Mesenchymal stem cell (in vitro differentiated cells and primary cell): ENCODE data around the gene PRKD1.

ENCODE experiments used
- DNase-seq: peaks from one replicate; pipeline ENCODE4 v3.0.0-alpha.2; 2013
- H2AFZ ChIP-seq: one replicate; pipeline ENCODE4 v1.6.1; 2013; ENCODE audit warnings: low read depth, mild to moderate bottlenecking, control low read depth, inconsistent platforms, low read length, moderate library complexity
- H2AK5ac ChIP-seq: 2 replicates; pipeline ENCODE4 v1.6.1; 2013; ENCODE audit warnings: low read length, moderate library complexity, mild to moderate bottlenecking, inconsistent platforms; ENCODE audit not compliant: severe bottlenecking
- H2BK120ac ChIP-seq: one replicate; pipeline ENCODE4 v1.6.1; 2013; ENCODE audit warnings: low read depth, mild to moderate bottlenecking, inconsistent platforms, low read length, moderate library complexity
- H2BK12ac ChIP-seq, 2 experiments: one replicate each; pipeline ENCODE4 v1.6.1; 2013; ENCODE audit warnings: inconsistent platforms in 2 of 2, low read length in 2 of 2, mild to moderate bottlenecking in 2 of 2, moderate library complexity in 2 of 2, control low read depth in 1 of 2
- H2BK15ac ChIP-seq: one replicate; pipeline ENCODE4 v1.6.1; 2013; ENCODE audit warnings: mild to moderate bottlenecking, low read depth, inconsistent platforms; ENCODE audit not compliant: poor library complexity, severe bottlenecking
- H2BK5ac ChIP-seq: 2 replicates; pipeline ENCODE4 v1.6.1; 2013; ENCODE audit warnings: low read depth, mild to moderate bottlenecking, low read length, control low read depth, inconsistent platforms; ENCODE audit not compliant: poor library complexity, severe bottlenecking
- H3K14ac ChIP-seq, 2 experiments: one replicate each; pipeline ENCODE4 v1.6.1; 2013; ENCODE audit warnings: inconsistent platforms in 2 of 2, low read length in 2 of 2, control low read depth in 1 of 2, mild to moderate bottlenecking in 1 of 2, moderate library complexity in 1 of 2
- H3K18ac ChIP-seq, 2 experiments: one replicate each; pipeline ENCODE4 v1.6.1; 2013; ENCODE audit warnings: inconsistent platforms in 2 of 2, low read length in 2 of 2, control low read depth in 1 of 2, low read depth in 1 of 2, mild to moderate bottlenecking in 1 of 2
- H3K23ac ChIP-seq, 2 experiments: one replicate each; pipeline ENCODE4 v1.6.1; 2013; ENCODE audit warnings: inconsistent platforms in 2 of 2, low read length in 2 of 2, mild to moderate bottlenecking in 2 of 2, moderate library complexity in 2 of 2, control low read depth in 1 of 2
- H3K27ac ChIP-seq: 2 replicates; pipeline ENCODE4 v1.5.1; 2013; ENCODE audit warnings: mild to moderate bottlenecking, moderate library complexity, low read length, control low read depth, inconsistent platforms; ENCODE audit not compliant: poor library complexity, severe bottlenecking
- H3K27me3 ChIP-seq, 2 experiments: 2 replicates each; pipeline versions ENCODE4 v1.6.1 to v1.7.0; 2013; ENCODE audit warnings: low read length in 2 of 2, mild to moderate bottlenecking in 2 of 2, moderate library complexity in 2 of 2, control low read depth in 1 of 2, inconsistent platforms in 1 of 2; ENCODE audit not compliant: control insufficient read depth in 1 of 2, insufficient read depth in 1 of 2
- H3K36me3 ChIP-seq, 2 experiments: 2 replicates each; pipeline versions ENCODE4 v1.6.1 to v1.7.0; 2013; ENCODE audit warnings: low read length in 2 of 2, control low read depth in 1 of 2, inconsistent platforms in 1 of 2, low read depth in 1 of 2, mild to moderate bottlenecking in 1 of 2; ENCODE audit not compliant: insufficient read depth in 2 of 2, control insufficient read depth in 1 of 2
- H3K4ac ChIP-seq, 2 experiments: one replicate each; pipeline ENCODE4 v1.6.1; 2013; ENCODE audit warnings: inconsistent platforms in 2 of 2, low read length in 2 of 2, mild to moderate bottlenecking in 2 of 2, moderate library complexity in 2 of 2, control low read depth in 1 of 2, low read depth in 1 of 2
- H3K4me1 ChIP-seq: 2 replicates; pipeline ENCODE4 v1.6.1; 2013; ENCODE audit warnings: low read depth, low read length, control low read depth; ENCODE audit not compliant: control insufficient read depth, insufficient read depth
- H3K4me2 ChIP-seq: 2 replicates; pipeline ENCODE4 v1.6.1; 2013; ENCODE audit warnings: low read length, mild to moderate bottlenecking, inconsistent platforms; ENCODE audit not compliant: poor library complexity, severe bottlenecking
- H3K4me3 ChIP-seq, 2 experiments: 2 replicates each; pipeline versions ENCODE4 v1.5.1 to v1.7.0; 2013; ENCODE audit warnings: low read length in 2 of 2, mild to moderate bottlenecking in 2 of 2, control low read depth in 1 of 2, low read depth in 1 of 2; ENCODE audit not compliant: insufficient read depth in 1 of 2
- H3K79me1 ChIP-seq: replicated peaks from 2 replicates; pipeline ENCODE4 v1.6.1; 2013; ENCODE audit warnings: mild to moderate bottlenecking, control low read depth, low read length, inconsistent platforms; ENCODE audit not compliant: poor library complexity, severe bottlenecking
- H3K9ac ChIP-seq: 2 replicates; pipeline ENCODE4 v1.7.0; 2013; ENCODE audit warnings: mild to moderate bottlenecking, low read length, moderate library complexity
- H3K9me3 ChIP-seq: 2 replicates; pipeline ENCODE4 v1.7.0; 2013; ENCODE audit warnings: mild to moderate bottlenecking, low read length; ENCODE audit not compliant: control insufficient read depth
- H4K8ac ChIP-seq: one replicate; pipeline ENCODE4 v1.6.1; 2013; ENCODE audit warnings: inconsistent platforms, mild to moderate bottlenecking, low read length, moderate library complexity
- H4K91ac ChIP-seq: one replicate; pipeline ENCODE4 v1.6.1; 2013; ENCODE audit warnings: mild to moderate bottlenecking, low read length, inconsistent platforms
- WGBS: methylation state at CpG from one replicate; pipeline ENCODE4 v1.1.7; 2013; ENCODE audit warnings: mixed read lengths; 5-methylcytosine and 5-hydroxymethylcytosine counted together

The PRKD1 gene

DNA sequence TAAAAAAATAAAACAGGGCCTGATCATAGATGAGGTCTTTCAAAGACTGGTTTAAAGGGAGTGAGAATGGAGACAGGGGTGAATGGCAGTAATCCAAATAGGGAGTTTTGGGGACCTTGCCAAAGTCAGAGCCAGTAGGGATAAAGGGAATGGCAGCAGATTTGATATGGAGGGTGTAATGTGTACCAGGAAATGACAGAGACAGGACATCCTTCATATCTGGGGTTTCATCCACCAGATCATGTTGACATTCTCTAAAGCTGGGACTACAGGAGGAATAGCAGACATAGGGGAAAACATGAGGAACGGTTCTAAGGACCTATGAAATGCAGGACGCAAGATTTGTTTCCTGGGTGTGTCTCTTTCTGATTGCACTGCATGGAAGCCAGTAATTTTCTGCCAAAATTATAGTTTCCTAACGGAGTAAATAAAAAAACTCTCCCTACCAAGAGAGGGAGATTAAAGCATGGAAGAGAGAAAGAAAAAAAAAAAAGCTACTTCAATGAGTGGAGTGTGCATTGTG is 169.9 kb downstream of the PRKD1 start:
- DNase-seq: no peak
- Histone ChIP-seq H2BK5ac (no peak overlapping the region), H4K8ac (no peak overlapping the region), H4K91ac (no peak overlapping the region), H3K27ac (no peak overlapping the region), H3K4me3 (no peak overlapping the region), H2BK12ac (no peak overlapping the region), H2AFZ (no peak overlapping the region), H3K79me1 (peaks cover 2% of the 10 kb centered on the region), H3K27me3 (no peaks in the 10 kb centered on the region), H2BK120ac (no peak overlapping the region), H3K23ac (no peak overlapping the region), H2AK5ac (no peak overlapping the region), H3K4me1 (no peaks in the 10 kb centered on the region), H3K4me2 (no peak overlapping the region), H3K4ac (no peak overlapping the region), H3K18ac (no peak overlapping the region), H3K36me3 (no peaks in the 10 kb centered on the region), H3K9me3 (no peaks in the 10 kb centered on the region), H2BK15ac (no peak overlapping the region), H3K9ac (no peak overlapping the region), H3K14ac (no peak overlapping the region)
- 85% methylated on average over 2 of the region's 3 CpGs for WGBS

DNA sequence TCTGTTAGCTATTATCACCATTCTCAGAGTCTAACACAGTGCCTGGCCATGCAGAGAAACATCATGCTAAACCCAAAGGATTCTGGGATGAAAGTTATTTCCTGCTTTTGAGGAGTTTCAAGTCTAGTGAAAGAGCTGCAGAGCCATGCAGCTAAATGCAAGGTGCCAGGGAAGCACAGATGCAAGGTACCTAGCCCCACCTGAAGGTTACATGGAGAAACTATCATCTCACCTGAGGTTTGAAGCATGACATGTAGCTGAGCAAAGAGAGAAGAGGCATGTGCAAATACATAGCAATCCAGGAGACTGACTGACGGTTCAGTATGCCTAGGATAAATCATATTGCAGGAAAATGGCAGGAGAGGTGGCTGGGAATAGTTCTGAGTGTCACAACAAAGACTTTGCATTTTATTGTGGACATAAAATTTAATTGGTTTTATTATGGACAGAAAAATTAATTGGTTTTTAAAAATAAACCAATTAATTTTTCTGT is 170.4 kb downstream of the PRKD1 start:
- Histone ChIP-seq H2BK120ac (no peak overlapping the region), H3K18ac (no peak overlapping the region), H2AK5ac (no peak overlapping the region), H3K27ac (no peak overlapping the region), H3K27me3 (no peaks in the 10 kb centered on the region), H3K4me2 (no peak overlapping the region), H2BK15ac (no peak overlapping the region), H3K4me1 (no peaks in the 10 kb centered on the region), H2BK12ac (no peak overlapping the region), H3K36me3 (no peaks in the 10 kb centered on the region), H3K23ac (no peak overlapping the region), H3K9ac (no peak overlapping the region), H3K79me1 (peaks cover 2% of the 10 kb centered on the region), H3K14ac (no peak overlapping the region), H3K4ac (no peak overlapping the region), H4K8ac (no peak overlapping the region), H4K91ac (no peak overlapping the region), H3K4me3 (no peak overlapping the region), H2AFZ (no peak overlapping the region), H3K9me3 (no peaks in the 10 kb centered on the region), H2BK5ac (no peak overlapping the region)
- 88% methylated on average over 1 of the region's 1 CpG for WGBS
- DNase-seq: no peak

DNA sequence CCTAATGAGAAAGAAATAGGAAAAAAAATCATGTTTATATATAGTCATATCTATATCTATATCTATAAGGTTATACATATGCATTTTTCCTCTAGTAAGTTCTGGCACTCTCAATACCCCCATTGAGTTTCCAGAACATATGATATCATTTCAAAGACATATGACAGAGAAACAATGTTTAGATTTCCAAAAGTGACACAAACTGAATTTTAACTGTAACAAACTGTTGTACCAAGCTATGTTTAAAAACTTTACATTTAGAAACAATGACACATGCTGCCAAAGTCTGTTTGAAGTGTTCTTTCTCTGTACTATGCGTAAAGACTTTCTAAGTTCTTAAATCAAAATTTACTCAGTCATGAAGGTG is 171.6 kb downstream of the PRKD1 start:
- no peaks in the 10 kb centered on the region for H3K36me3 ChIP-seq
- H3K79me1 ChIP-seq: peaks cover 2% of the 10 kb centered on the region
- no peak overlapping the region for H2BK12ac ChIP-seq
- no peak overlapping the region for H2AFZ ChIP-seq
- no peak for DNase-seq
- no peak overlapping the region for H3K4me2 ChIP-seq
- no peak overlapping the region for H3K14ac ChIP-seq
- no peaks in the 10 kb centered on the region for H3K9me3 ChIP-seq
- no peak overlapping the region for H3K23ac ChIP-seq
- H2BK5ac ChIP-seq: no peak overlapping the region
- H3K4me1 ChIP-seq: no peaks in the 10 kb centered on the region
- H3K4ac ChIP-seq: no peak overlapping the region
- H4K8ac ChIP-seq: no peak overlapping the region
- no CpG with 5 or more reads among the region's 1 CpG for WGBS
- no peak overlapping the region for H3K9ac ChIP-seq
- H2BK120ac ChIP-seq: no peak overlapping the region
- no peak overlapping the region for H4K91ac ChIP-seq
- H3K27me3 ChIP-seq: no peaks in the 10 kb centered on the region
- H3K18ac ChIP-seq: no peak overlapping the region
- no peak overlapping the region for H2AK5ac ChIP-seq
- no peak overlapping the region for H2BK15ac ChIP-seq
- H3K27ac ChIP-seq: no peak overlapping the region
- H3K4me3 ChIP-seq: no peak overlapping the region

DNA sequence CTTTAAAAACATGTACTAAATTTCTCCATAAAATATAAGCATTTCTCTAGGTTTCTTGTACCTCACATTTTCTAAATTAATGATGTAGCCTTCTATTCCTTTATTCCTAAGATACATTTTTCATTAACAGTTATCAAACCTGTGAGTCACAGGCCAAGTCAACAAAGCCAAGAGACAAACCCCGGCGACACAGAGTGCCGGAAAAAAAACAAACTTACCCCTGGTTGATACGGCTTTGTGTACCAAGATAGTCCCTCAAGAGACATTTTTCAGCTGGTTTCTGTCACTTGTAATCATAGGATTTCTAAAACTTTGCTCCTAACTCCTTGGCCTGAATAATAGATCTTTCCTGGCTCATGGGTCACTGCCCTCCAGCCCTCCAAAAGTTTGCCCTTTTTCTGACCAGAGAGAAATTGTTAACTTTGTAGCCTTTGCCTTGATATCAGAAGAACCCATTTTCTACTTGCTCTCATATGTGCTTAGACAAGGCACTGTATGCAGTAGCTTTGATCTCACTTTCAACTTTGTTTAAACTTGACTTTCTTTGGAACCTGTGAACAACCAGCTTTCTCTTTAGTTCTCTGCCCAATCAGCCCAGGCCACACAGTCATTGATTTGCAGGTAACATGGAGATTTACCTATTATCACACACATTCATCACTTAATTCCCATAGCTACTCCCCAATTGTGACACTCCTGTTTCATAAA is 172.2 kb downstream of the PRKD1 start:
- no peak overlapping the region for H2AFZ ChIP-seq
- H2AK5ac ChIP-seq: no peak overlapping the region
- no peak overlapping the region for H2BK15ac ChIP-seq
- no peak overlapping the region for H2BK12ac ChIP-seq
- no peaks in the 10 kb centered on the region for H3K27me3 ChIP-seq
- no peaks in the 10 kb centered on the region for H3K9me3 ChIP-seq
- peak overlapping the region in 1 of 2 experiments; percentile 25 for H3K4me3 ChIP-seq
- H2BK120ac ChIP-seq: no peak overlapping the region
- no peaks in the 10 kb centered on the region for H3K36me3 ChIP-seq
- peak overlapping the region; percentile 53 for H3K9ac ChIP-seq
- H3K4me2 ChIP-seq: no peak overlapping the region
- no peak overlapping the region for H4K91ac ChIP-seq
- H3K79me1 ChIP-seq: peaks cover 2% of the 10 kb centered on the region
- H3K23ac ChIP-seq: no peak overlapping the region
- no peak overlapping the region for H3K14ac ChIP-seq
- H2BK5ac ChIP-seq: no peak overlapping the region
- H3K27ac ChIP-seq: no peak overlapping the region
- H3K4ac ChIP-seq: no peak overlapping the region
- H4K8ac ChIP-seq: no peak overlapping the region
- H3K4me1 ChIP-seq: no peaks in the 10 kb centered on the region
- WGBS: 72% methylated on average over 4 of the region's 4 CpGs
- no peak for DNase-seq
- H3K18ac ChIP-seq: no peak overlapping the region
